K562 (cell line): ENCODE results near the gene CHD6. TPM values are rescaled to one million over a fixed set of nuclear protein-coding genes. Genes with fewer than 3 reads are reported as not detected.

ENCODE experiments used
- ADNP ChIP-seq: fragments of 200-800 bp; sonication (Bioruptor generic); IDR thresholded peaks from 2 replicates; pipeline ENCODE4 v1.6.1; 2016; ENCODE audit warnings: missing genetic modification characterization, missing compliant biosample characterization
- BACH1 ChIP-seq: fragments of 200-800 bp; sonication (Bioruptor generic); IDR thresholded peaks from 2 replicates; pipeline ENCODE4 v1.6.1; 2016; ENCODE audit warnings: missing genetic modification characterization, missing compliant biosample characterization
- BRCA1 ChIP-seq, 2 experiments: fragments of 450-650 bp in 1 of 2; sonication (generic) in 1 of 2; formaldehyde crosslinking in 1 of 2; IDR thresholded peaks; 2 replicates each; pipeline versions ENCODE4 v1.5.0 to v1.6.1; 2017 to 2020; ENCODE audit warnings: mild to moderate bottlenecking in 1 of 2, missing genetic modification reagents in 1 of 2
- BRD4 ChIP-seq: fragments of 200-600 bp; sonication (generic); IDR thresholded peaks from 2 replicates; pipeline ENCODE4 v1.6.1; 2017; ENCODE audit warnings: inconsistent platforms
- FOS ChIP-seq: IDR thresholded peaks from 3 replicates; pipeline ENCODE4 v1.6.1; 2011; ENCODE audit not compliant: insufficient read length; ENCODE audit errors: extremely low read depth
- FOSL1 ChIP-seq: fragments of 200-800 bp; sonication (Bioruptor generic); conservative IDR thresholded peaks from 2 replicates; pipeline ENCODE4 v1.6.1; 2016; ENCODE audit warnings: missing genetic modification characterization, missing compliant biosample characterization
- GABPA ChIP-seq: fragments of 200-800 bp; sonication (Bioruptor generic); conservative IDR thresholded peaks from 2 replicates; pipeline ENCODE4 v1.6.1; 2016; ENCODE audit warnings: low read depth, missing genetic modification characterization, missing compliant biosample characterization
- HDAC8 ChIP-seq: fragments of 450-650 bp; IDR thresholded peaks from 2 replicates; pipeline ENCODE4 v1.6.1; 2016; ENCODE audit warnings: mild to moderate bottlenecking, missing genetic modification characterization, moderate library complexity, missing compliant biosample characterization
- KLF10 ChIP-seq: fragments of 250-450 bp; sonication (Bioruptor Pico); IDR thresholded peaks from 2 replicates; pipeline ENCODE4 v1.6.1; 2021; ENCODE audit warnings: matching md5 sums
- MBD2 ChIP-seq: sonication (generic); IDR thresholded peaks from 2 replicates; pipeline ENCODE4 v1.6.1; 2016; ENCODE audit warnings: low read depth, borderline replicate concordance
- MCM5 ChIP-seq: fragments of 450-650 bp; IDR thresholded peaks from 2 replicates; pipeline ENCODE4 v1.6.1; 2016; ENCODE audit warnings: low read depth
- SMAD3 ChIP-seq: fragments of 450-650 bp; formaldehyde crosslinking; conservative IDR thresholded peaks from 2 replicates; pipeline ENCODE4 v1.4.0; 2020; ENCODE audit warnings: mild to moderate bottlenecking
- ZBED1 ChIP-seq: IDR thresholded peaks from 2 replicates; pipeline ENCODE4 v1.6.1; 2014
- ZFP1 ChIP-seq: fragments of 450-650 bp; formaldehyde crosslinking; IDR thresholded peaks from 2 replicates; pipeline ENCODE4 v1.4.0; 2020; ENCODE audit warnings: mild to moderate bottlenecking, mixed read lengths
- ZNF217 ChIP-seq: sonication (generic); formaldehyde crosslinking; IDR thresholded peaks from 2 replicates; pipeline ENCODE4 v1.8.0; 2022; ENCODE audit warnings: mild to moderate bottlenecking, missing genetic modification reagents
- ZNF316 ChIP-seq: fragments of 450-650 bp; IDR thresholded peaks from 2 replicates; pipeline ENCODE4 v1.6.1; 2016
- ZNF830 ChIP-seq: fragments of 250-450 bp; sonication (Bioruptor Pico); IDR thresholded peaks from 2 replicates; pipeline ENCODE4 v1.5.0; 2021; ENCODE audit warnings: mild to moderate bottlenecking
- polyA plus RNA-seq, 8 experiments: library from polyadenylated mRNA; depleted of rRNA in 4 of 8; stranded (reverse) in 5 of 8; unstranded in 3 of 8; fragments of >200 nt; fragmentation: Nextera tagmentation in 2 of 8; fragmentation: Illumina TruSeq in 1 of 8; extraction: Ambion mirVana in 2 of 8; extraction: Trizol in 1 of 8; gene quantifications; 2 replicates each; pipeline versions ENCODE4 v1.2.1 to v1.2.3, GENCODE V29; 2011 to 2014; ENCODE audit warnings: inconsistent platforms in 1 of 8, missing spikeins in 1 of 8
- total RNA-seq, 7 experiments: library from RNA; depleted of rRNA in 6 of 7; stranded (reverse); fragments of >200 nt in 6 of 7; fragmentation: Illumina TruSeq in 2 of 7; extraction: Trizol in 2 of 7; gene quantifications; 2 replicates each; pipeline versions ENCODE4 v1.2.1 to v1.2.3, GENCODE V29; 2011 to 2021; ENCODE audit warnings: low replicate concordance in 1 of 7
- TF ChIP-seq, protein P1 (sequence below), 2 experiments: fragments of 450-650 bp; IDR thresholded peaks; 2 replicates each; pipeline ENCODE4 v1.6.1; 2016
- TF ChIP-seq, protein P2 (sequence below): sonication (generic); formaldehyde crosslinking; IDR thresholded peaks from 2 replicates; pipeline ENCODE4 v1.8.0; 2022; ENCODE audit warnings: missing genetic modification reagents, mild to moderate bottlenecking, borderline replicate concordance
- TF ChIP-seq, protein P3 (sequence below), 2 experiments: fragments of 450-650 bp in 1 of 2; sonication (generic) in 1 of 2; formaldehyde crosslinking; conservative IDR thresholded peaks; 2 replicates each; pipeline versions ENCODE4 v1.4.0 to v1.8.1; 2020 to 2022; ENCODE audit warnings: mild to moderate bottlenecking in 1 of 2, missing genetic modification reagents in 1 of 2
- TF ChIP-seq, protein P4 (sequence below): fragments of 450-650 bp; formaldehyde crosslinking; conservative IDR thresholded peaks from 2 replicates; pipeline ENCODE4 v1.4.0; 2022; ENCODE audit warnings: mild to moderate bottlenecking, missing genetic modification characterization
- TF ChIP-seq, protein P5 (sequence below), 2 experiments: fragments of 200-800 bp in 1 of 2; sonication (Bioruptor generic) in 1 of 2; sonication (generic) in 1 of 2; formaldehyde crosslinking in 1 of 2; IDR thresholded peaks in 1 of 2; conservative IDR thresholded peaks in 1 of 2; 2 replicates each; pipeline versions ENCODE4 v1.5.0 to v1.6.1; 2016 to 2020; ENCODE audit warnings: missing compliant biosample characterization in 1 of 2, missing genetic modification characterization in 1 of 2, missing genetic modification reagents in 1 of 2

The CHD6 gene
- total and polyA plus RNA-seq, 9 of the 15 experiments (the other 6 are each of a cell fraction or from before 2014, with no cell fraction given) = 3.9 to 24.2 (median 12.8) TPM

DNA sequence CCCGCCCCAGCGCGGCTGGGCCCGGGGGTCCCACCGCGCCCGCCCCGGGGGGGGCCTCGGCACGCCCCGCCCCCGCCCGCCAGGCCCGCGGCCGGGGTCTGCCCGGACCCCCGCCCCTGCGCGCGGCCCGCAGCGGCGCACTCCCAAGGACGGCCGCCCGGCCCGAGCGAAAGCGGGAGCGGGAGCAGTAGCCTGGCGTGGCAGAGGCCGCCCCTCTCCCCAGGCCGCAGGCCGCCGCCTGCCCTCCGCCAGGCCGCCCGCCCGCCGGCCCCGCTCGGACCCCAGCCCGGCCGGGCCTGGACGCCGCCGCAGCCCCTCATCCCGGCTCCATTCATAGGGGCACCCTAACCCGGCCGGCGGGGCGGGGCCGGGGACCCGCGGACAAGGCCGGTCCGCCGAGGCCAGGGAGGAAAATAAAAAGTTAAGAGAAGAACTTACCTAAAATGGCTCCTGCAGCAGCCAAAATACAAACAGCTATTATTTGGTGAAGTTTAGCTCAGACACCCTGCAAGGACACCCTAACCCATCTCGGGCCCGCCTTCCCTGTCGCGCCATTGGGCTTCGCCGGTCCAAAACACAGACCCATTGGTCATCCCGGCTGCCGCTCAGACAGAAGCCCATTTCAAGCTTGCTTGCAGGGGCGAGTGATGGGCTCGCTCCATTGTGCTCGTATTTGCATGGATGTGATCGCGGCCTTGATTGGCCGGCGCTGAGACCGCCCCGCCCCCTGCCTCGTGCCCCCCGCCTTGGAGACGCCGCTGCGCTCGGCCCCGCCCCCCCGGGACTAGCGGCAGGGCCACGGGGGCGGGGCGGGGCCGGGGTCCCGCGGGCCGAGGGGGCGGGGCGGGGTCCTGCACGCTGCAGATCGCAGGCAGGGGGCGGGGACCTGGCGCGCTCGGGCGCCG lies at the start of gene CHD6 (continued):
- TF ChIP-seq ZNF830 (CRISPR knock-in tag) (no peak), HDAC8 (no peak), ZNF217 (CRISPR knock-in tag) (no peak), ADNP (tag) (no peak), BACH1 (no peak), ZNF316 (no peak), FOS (peak; percentile 99), MBD2 (peak; percentile 98), GABPA (tag) (no peak; the same call in 1 of the 2 replicates), ZBED1 (no peak), ZFP1 (CRISPR knock-in tag) (no peak), FOSL1 (no peak), BRD4 (no peak), KLF10 (CRISPR knock-in tag) (no peak), SMAD3 (no peak), MCM5 (no peak), BRCA1 (IDR thresholded peaks at IDR 0.05) (no peak), BRCA1 (CRISPR knock-in tag; IDR thresholded peaks at IDR 0.05) (no peak)
- TF ChIP-seq, protein P1, sequence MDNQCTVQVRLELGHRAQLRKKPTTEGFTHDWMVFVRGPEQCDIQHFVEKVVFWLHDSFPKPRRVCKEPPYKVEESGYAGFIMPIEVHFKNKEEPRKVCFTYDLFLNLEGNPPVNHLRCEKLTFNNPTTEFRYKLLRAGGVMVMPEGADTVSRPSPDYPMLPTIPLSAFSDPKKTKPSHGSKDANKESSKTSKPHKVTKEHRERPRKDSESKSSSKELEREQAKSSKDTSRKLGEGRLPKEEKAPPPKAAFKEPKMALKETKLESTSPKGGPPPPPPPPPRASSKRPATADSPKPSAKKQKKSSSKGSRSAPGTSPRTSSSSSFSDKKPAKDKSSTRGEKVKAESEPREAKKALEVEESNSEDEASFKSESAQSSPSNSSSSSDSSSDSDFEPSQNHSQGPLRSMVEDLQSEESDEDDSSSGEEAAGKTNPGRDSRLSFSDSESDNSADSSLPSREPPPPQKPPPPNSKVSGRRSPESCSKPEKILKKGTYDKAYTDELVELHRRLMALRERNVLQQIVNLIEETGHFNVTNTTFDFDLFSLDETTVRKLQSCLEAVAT (IDR thresholded peaks at IDR 0.05) = no peak; a peak in 1 of 4 replicates
- TF ChIP-seq, protein P2, sequence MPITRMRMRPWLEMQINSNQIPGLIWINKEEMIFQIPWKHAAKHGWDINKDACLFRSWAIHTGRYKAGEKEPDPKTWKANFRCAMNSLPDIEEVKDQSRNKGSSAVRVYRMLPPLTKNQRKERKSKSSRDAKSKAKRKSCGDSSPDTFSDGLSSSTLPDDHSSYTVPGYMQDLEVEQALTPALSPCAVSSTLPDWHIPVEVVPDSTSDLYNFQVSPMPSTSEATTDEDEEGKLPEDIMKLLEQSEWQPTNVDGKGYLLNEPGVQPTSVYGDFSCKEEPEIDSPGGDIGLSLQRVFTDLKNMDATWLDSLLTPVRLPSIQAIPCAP = no peak
- TF ChIP-seq, protein P3, sequence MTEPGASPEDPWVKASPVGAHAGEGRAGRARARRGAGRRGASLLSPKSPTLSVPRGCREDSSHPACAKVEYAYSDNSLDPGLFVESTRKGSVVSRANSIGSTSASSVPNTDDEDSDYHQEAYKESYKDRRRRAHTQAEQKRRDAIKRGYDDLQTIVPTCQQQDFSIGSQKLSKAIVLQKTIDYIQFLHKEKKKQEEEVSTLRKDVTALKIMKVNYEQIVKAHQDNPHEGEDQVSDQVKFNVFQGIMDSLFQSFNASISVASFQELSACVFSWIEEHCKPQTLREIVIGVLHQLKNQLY (CRISPR knock-in tag; conservative IDR thresholded peaks at IDR 0.05) = no peak
- TF ChIP-seq, protein P4, sequence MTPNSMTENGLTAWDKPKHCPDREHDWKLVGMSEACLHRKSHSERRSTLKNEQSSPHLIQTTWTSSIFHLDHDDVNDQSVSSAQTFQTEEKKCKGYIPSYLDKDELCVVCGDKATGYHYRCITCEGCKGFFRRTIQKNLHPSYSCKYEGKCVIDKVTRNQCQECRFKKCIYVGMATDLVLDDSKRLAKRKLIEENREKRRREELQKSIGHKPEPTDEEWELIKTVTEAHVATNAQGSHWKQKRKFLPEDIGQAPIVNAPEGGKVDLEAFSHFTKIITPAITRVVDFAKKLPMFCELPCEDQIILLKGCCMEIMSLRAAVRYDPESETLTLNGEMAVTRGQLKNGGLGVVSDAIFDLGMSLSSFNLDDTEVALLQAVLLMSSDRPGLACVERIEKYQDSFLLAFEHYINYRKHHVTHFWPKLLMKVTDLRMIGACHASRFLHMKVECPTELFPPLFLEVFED (CRISPR knock-in tag) = no peak
- TF ChIP-seq, protein P5, sequence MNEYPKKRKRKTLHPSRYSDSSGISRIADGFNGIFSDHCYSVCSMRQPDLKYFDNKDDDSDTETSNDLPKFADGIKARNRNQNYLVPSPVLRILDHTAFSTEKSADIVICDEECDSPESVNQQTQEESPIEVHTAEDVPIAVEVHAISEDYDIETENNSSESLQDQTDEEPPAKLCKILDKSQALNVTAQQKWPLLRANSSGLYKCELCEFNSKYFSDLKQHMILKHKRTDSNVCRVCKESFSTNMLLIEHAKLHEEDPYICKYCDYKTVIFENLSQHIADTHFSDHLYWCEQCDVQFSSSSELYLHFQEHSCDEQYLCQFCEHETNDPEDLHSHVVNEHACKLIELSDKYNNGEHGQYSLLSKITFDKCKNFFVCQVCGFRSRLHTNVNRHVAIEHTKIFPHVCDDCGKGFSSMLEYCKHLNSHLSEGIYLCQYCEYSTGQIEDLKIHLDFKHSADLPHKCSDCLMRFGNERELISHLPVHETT (CRISPR knock-in tag; conservative IDR thresholded peaks at IDR 0.05 in 1 of 2, IDR thresholded peaks at IDR 0.05 in 1 of 2) = no peak
